K562 (cell line): ENCODE results near the gene RUVBL2. TPM values are rescaled to one million over a fixed set of nuclear protein-coding genes. Genes with fewer than 3 reads are reported as not detected.

ENCODE experiments used
- AFF1 ChIP-seq, 2 experiments: fragments of 450-650 bp; IDR thresholded peaks; 2 replicates each; pipeline ENCODE4 v1.6.1; 2018; ENCODE audit warnings: mild to moderate bottlenecking in 2 of 2, low read depth in 1 of 2; ENCODE audit not compliant: partially characterized antibody in 2 of 2
- CBX5 ChIP-seq: IDR thresholded peaks from 2 replicates; pipeline ENCODE4 v1.6.1; 2014; ENCODE audit warnings: low read depth, borderline replicate concordance
- CREBBP ChIP-seq: IDR thresholded peaks from one replicate; pipeline ENCODE4 v1.6.1; 2012; ENCODE audit warnings: low read depth, mild to moderate bottlenecking, control low read depth, inconsistent platforms, low read length
- ERF ChIP-seq: fragments of 450-650 bp; formaldehyde crosslinking; IDR thresholded peaks from 2 replicates; pipeline ENCODE4 v1.4.0; 2020; ENCODE audit warnings: mild to moderate bottlenecking, mixed read lengths
- GTF2F1 ChIP-seq: IDR thresholded peaks from 2 replicates; pipeline ENCODE4 v1.6.1; 2011; ENCODE audit warnings: low read depth, low read length, improper control_type of control experiment
- NR1H2 ChIP-seq: sonication (generic); formaldehyde crosslinking; IDR thresholded peaks from 2 replicates; pipeline ENCODE4 v1.4.0; 2020; ENCODE audit warnings: mild to moderate bottlenecking, missing genetic modification reagents
- NR2F6 ChIP-seq: fragments of 450-650 bp; formaldehyde crosslinking; IDR thresholded peaks from 2 replicates; pipeline ENCODE4 v1.4.0; 2020; ENCODE audit warnings: mild to moderate bottlenecking
- PPARD ChIP-seq: fragments of 250-450 bp; sonication (Bioruptor Pico); IDR thresholded peaks from 2 replicates; pipeline ENCODE4 v1.8.0; 2022; ENCODE audit warnings: inconsistent platforms, mild to moderate bottlenecking, moderate library complexity
- RBM39 ChIP-seq: fragments of 200-400 bp; formaldehyde crosslinking; optimal IDR thresholded peaks from 2 replicates; pipeline ENCODE3; 2018; ENCODE audit warnings: low read depth, low read length
- RFX1 ChIP-seq: fragments of 450-650 bp; IDR thresholded peaks from 2 replicates; pipeline ENCODE4 v1.6.1; 2016; ENCODE audit warnings: mild to moderate bottlenecking, moderate library complexity
- RFX5 ChIP-seq: IDR thresholded peaks from 2 replicates; pipeline ENCODE4 v1.6.1; 2011; ENCODE audit warnings: low read depth, mild to moderate bottlenecking, improper control_type of control experiment, low read length
- SMAD2 ChIP-seq: fragments of 150-350 bp; IDR thresholded peaks from 2 replicates; pipeline ENCODE4 v1.6.1; 2014; ENCODE audit warnings: low read depth, mild to moderate bottlenecking, low read length
- SMARCA5 ChIP-seq: fragments of 450-650 bp; IDR thresholded peaks from 2 replicates; pipeline ENCODE4 v1.6.1; 2016
- SRSF9 ChIP-seq: fragments of 200-400 bp; formaldehyde crosslinking; IDR thresholded peaks from 2 replicates; pipeline ENCODE4 v1.6.1; 2017; ENCODE audit warnings: low read depth, low read length, borderline replicate concordance
- TAF1 ChIP-seq: IDR thresholded peaks from 2 replicates; pipeline ENCODE4 v1.6.1; 2011; ENCODE audit warnings: mild to moderate bottlenecking, low read length, moderate library complexity; ENCODE audit not compliant: insufficient read depth, control insufficient read depth, severe bottlenecking; ENCODE audit errors: extremely low read depth
- TCFL5 ChIP-seq: fragments of 250-450 bp; sonication (Bioruptor Pico); conservative IDR thresholded peaks from 2 replicates; pipeline ENCODE4 v1.6.1; 2021; ENCODE audit warnings: mild to moderate bottlenecking, moderate library complexity, matching md5 sums
- ZBTB9 ChIP-seq: fragments of 450-650 bp; formaldehyde crosslinking; IDR thresholded peaks from 2 replicates; pipeline ENCODE4 v1.4.0; 2020; ENCODE audit warnings: mild to moderate bottlenecking, moderate library complexity
- ZNF57 ChIP-seq: fragments of 450-650 bp; formaldehyde crosslinking; IDR thresholded peaks from 2 replicates; pipeline ENCODE4 v1.4.0; 2020; ENCODE audit warnings: mild to moderate bottlenecking, moderate library complexity
- polyA plus RNA-seq, 8 experiments: library from polyadenylated mRNA; depleted of rRNA in 4 of 8; stranded (reverse) in 5 of 8; unstranded in 3 of 8; fragments of >200 nt; fragmentation: Nextera tagmentation in 2 of 8; fragmentation: Illumina TruSeq in 1 of 8; extraction: Ambion mirVana in 2 of 8; extraction: Trizol in 1 of 8; gene quantifications; 2 replicates each; pipeline versions ENCODE4 v1.2.1 to v1.2.3, GENCODE V29; 2011 to 2014; ENCODE audit warnings: inconsistent platforms in 1 of 8, missing spikeins in 1 of 8
- total RNA-seq, 7 experiments: library from RNA; depleted of rRNA in 6 of 7; stranded (reverse); fragments of >200 nt in 6 of 7; fragmentation: Illumina TruSeq in 2 of 7; extraction: Trizol in 2 of 7; gene quantifications; 2 replicates each; pipeline versions ENCODE4 v1.2.1 to v1.2.3, GENCODE V29; 2011 to 2021; ENCODE audit warnings: low replicate concordance in 1 of 7
- TF ChIP-seq, protein P1 (sequence below): fragments of 450-650 bp; formaldehyde crosslinking; IDR thresholded peaks from 2 replicates; pipeline ENCODE4 v1.4.0; 2020; ENCODE audit warnings: mild to moderate bottlenecking, moderate library complexity
- TF ChIP-seq, protein P2 (sequence below): sonication (generic); formaldehyde crosslinking; IDR thresholded peaks from 2 replicates; pipeline ENCODE4 v1.8.0; 2022; ENCODE audit warnings: mild to moderate bottlenecking, missing genetic modification reagents

RUVBL2 gene
- total and polyA plus RNA-seq, 9 of the 15 experiments (the other 6 are each of a cell fraction or from before 2014, with no cell fraction given): 71.4 to 453 (median 237) TPM

- peak; percentile 87 for TF ChIP-seq TAF1
- TF ChIP-seq, protein P1, sequence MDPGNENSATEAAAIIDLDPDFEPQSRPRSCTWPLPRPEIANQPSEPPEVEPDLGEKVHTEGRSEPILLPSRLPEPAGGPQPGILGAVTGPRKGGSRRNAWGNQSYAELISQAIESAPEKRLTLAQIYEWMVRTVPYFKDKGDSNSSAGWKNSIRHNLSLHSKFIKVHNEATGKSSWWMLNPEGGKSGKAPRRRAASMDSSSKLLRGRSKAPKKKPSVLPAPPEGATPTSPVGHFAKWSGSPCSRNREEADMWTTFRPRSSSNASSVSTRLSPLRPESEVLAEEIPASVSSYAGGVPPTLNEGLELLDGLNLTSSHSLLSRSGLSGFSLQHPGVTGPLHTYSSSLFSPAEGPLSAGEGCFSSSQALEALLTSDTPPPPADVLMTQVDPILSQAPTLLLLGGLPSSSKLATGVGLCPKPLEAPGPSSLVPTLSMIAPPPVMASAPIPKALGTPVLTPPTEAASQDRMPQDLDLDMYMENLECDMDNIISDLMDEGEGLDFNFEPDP: no peak
- TF ChIP-seq RBM39: no peak
- no peak for TF ChIP-seq CBX5
- no peak for TF ChIP-seq CREBBP
- TF ChIP-seq NR1H2 (CRISPR knock-in tag): no peak
- TF ChIP-seq ZBTB9 (CRISPR knock-in tag): peak; percentile 81
- 0 out of 2 replicates have a peak, but pooled peaks have one; percentile 75 for TF ChIP-seq ERF (CRISPR knock-in tag)
- no peak for TF ChIP-seq ZNF57 (CRISPR knock-in tag)
- peak; percentile 62; the same call in 1 of the 2 replicates for TF ChIP-seq GTF2F1
- no peak for TF ChIP-seq RFX1
- no peak for TF ChIP-seq RFX5
- TF ChIP-seq PPARD (CRISPR knock-in tag): no peak
- TF ChIP-seq, protein P2, sequence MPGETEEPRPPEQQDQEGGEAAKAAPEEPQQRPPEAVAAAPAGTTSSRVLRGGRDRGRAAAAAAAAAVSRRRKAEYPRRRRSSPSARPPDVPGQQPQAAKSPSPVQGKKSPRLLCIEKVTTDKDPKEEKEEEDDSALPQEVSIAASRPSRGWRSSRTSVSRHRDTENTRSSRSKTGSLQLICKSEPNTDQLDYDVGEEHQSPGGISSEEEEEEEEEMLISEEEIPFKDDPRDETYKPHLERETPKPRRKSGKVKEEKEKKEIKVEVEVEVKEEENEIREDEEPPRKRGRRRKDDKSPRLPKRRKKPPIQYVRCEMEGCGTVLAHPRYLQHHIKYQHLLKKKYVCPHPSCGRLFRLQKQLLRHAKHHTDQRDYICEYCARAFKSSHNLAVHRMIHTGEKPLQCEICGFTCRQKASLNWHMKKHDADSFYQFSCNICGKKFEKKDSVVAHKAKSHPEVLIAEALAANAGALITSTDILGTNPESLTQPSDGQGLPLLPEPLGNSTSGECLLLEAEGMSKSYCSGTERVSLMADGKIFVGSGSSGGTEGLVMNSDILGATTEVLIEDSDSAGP: no peak
- no peak for TF ChIP-seq SMAD2
- TF ChIP-seq AFF1 (IDR thresholded peaks at IDR 0.05; ENCODE audit: low read depth in 1 of 2, partially characterized antibody in 2 of 2): peak in 1 of 2 experiments; percentile 78
- no peak for TF ChIP-seq SRSF9
- TF ChIP-seq SMARCA5: 0 out of 2 replicates have a peak, but pooled peaks have one; percentile 48
- TF ChIP-seq NR2F6 (CRISPR knock-in tag): 0 out of 2 replicates have a peak, but pooled peaks have one; percentile 59
- TF ChIP-seq TCFL5 (CRISPR knock-in tag): no peak
These were observed 31.4 kb upstream of the RUVBL2 start (continued) for GRCh38 chr19:48962029-48962848.
